GM12875 (cell line): ENCODE measurements around the gene HBP1.

Source experiments
- H3K4me3 ChIP-seq: one replicate; pipeline ENCODE4 v1.5.1; 2011; ENCODE audit warnings: low read depth, low read length, control low read depth
- TF ChIP-seq, protein P1 (sequence below): IDR thresholded peaks from 2 replicates; pipeline ENCODE4 v1.5.1; 2011; ENCODE audit warnings: low read depth, mild to moderate bottlenecking, control low read depth, inconsistent platforms, low read length, moderate library complexity, borderline replicate concordance; ENCODE audit not compliant: insufficient read depth

Gene HBP1

DNA sequence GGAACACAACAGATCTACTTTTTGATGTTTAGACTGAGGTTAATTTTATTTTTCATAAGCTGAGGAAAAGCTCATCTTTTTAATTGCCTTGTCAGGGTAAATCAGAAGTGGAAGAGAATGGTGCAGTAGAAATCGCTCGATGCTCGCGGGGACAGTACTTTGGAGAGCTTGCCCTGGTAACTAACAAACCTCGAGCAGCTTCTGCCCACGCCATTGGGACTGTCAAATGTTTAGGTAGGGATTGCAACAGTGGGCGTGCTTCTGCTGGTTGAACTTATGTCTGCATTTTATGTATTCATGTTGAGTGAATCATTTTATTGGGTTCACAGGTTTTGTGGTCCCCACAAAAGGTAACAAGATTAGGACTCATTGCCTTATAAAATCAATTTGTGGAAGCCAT is 11.7 kb upstream of the HBP1 start:
- H3K4me3 ChIP-seq, result no peak overlapping the region
- TF ChIP-seq, protein P1, sequence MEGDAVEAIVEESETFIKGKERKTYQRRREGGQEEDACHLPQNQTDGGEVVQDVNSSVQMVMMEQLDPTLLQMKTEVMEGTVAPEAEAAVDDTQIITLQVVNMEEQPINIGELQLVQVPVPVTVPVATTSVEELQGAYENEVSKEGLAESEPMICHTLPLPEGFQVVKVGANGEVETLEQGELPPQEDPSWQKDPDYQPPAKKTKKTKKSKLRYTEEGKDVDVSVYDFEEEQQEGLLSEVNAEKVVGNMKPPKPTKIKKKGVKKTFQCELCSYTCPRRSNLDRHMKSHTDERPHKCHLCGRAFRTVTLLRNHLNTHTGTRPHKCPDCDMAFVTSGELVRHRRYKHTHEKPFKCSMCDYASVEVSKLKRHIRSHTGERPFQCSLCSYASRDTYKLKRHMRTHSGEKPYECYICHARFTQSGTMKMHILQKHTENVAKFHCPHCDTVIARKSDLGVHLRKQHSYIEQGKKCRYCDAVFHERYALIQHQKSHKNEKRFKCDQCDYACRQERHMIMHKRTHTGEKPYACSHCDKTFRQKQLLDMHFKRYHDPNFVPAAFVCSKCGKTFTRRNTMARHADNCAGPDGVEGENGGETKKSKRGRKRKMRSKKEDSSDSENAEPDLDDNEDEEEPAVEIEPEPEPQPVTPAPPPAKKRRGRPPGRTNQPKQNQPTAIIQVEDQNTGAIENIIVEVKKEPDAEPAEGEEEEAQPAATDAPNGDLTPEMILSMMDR, result no peak

DNA sequence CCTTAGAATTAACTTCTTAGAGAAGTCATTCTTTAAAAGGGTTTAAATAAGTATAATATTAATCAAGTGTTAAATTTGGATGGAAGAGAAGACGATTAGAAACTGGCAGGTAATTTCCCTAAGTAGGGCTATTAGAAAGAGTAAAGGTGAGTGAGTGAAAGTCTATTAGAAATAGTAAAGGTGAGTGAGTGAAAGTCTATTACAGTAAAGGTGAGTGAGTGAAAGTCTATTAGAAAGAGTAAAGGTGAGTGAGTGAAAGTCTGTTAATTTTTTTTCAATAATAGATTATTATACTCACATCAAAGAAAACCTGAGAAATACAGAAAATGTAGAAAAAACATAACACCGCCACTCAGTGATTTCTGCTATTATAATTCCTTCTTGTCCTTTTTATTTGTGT is 10.8 kb upstream of the HBP1 start:
- TF ChIP-seq, protein P1, result no peak
- H3K4me3 ChIP-seq, result no peak overlapping the region

DNA sequence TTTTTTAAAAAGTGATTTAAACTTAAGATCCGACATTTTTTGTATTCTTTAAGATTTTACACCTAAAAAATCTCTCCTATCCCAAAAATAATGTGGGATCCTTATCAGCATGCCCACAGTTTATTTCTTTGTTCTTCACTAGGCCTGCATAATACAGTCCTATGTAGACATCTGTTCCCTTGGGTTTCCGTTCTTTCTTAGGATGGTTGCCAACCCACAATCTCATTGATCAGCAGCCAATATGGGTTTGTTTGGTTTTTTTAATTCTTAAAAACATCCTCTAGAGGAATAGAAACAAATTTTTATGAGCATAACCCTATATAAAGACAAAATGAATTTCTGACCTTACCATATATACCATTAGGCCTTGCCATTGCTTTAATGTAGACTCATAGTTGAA is 8.4 kb upstream of the HBP1 start:
- H3K4me3 ChIP-seq, result no peak overlapping the region

DNA sequence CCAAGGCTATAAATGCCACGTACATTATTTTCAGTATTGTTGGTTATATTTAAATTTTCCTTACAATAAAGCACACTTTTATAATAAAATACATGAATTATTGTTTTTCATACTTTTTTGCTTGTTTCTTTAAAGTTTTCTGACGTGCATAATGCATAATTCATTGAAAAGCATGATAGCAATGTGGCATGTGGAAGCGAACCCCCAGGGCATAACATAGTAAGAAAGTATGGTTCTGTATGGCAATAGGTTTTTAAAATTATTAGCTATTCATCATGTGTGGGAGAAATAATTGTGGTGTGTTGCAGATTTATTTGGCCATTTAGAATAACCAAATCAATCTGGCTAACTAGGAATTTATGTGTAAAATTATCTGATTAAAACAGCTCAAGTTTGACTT is 7.4 kb upstream of the HBP1 start:
- H3K4me3 ChIP-seq, result no peak overlapping the region
- TF ChIP-seq, protein P1, result no peak

More for the DNA sequence above, 8.4 kb upstream of the HBP1 start:
- TF ChIP-seq, protein P1, result no peak

DNA sequence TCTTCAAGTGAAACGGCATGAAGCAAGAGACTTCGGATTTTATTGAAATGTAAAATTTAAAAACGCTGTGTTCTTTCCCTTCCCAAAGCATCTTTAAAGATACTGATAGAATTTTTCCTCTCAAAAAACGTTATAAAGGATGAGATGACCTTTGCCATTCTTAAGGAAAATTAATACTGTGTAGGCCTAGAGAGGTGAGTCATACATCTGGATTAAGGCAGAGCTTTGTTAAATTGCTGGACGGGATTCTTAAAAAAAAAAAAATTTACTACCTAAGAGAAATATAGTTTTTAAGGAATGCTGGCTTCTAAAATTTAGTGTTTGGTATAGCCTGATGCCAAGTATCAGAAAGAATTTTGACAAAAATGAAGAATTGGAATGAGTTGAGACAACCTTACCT is 6.3 kb upstream of the HBP1 start:
- TF ChIP-seq, protein P1, result no peak
- no peak overlapping the region for H3K4me3 ChIP-seq

DNA sequence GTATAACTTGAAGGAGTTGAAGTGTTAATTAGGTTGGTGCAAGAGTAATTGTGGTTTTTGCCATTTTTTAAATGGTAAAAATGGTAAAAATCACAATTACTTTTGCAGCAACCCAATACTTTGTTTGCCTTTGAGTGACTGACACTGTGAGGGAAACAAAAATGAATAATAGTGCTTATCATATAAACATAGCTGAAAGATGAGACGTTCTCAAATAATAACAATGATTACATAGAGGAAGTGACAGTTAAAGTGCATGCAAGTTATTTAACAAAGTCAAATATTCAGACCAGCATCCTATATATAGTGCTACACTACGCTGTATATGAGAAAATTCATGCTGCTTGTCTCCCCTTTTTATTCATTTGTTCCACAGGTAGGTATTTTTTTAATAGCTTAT is 4.7 kb upstream of the HBP1 start:
- TF ChIP-seq, protein P1, result no peak
- no peak overlapping the region for H3K4me3 ChIP-seq

DNA sequence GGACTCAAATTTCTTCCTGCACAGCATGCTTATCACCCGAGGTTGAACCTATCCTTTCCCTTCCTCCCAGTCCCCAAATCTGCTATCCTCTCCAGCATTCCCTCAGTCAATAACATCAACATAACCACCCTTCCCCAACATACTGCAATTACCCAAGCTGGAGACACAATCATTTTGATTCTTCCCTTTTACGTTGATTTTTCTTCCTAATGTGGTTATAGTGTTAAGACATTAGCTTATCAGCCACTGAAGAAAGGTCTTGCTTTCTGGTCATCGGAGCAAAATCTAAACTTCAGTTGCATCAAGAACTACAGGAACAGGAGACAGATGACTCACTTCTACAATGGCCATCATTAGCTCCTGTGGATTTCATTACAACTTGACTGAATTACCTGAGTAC is 3.5 kb upstream of the HBP1 start:
- no peak overlapping the region for H3K4me3 ChIP-seq
- TF ChIP-seq, protein P1, result no peak
